Subcutaneous abdominal adipose tissue (tissue), 5 donors: Measurements from ENCODE around the gene MADD.
"Not testable (repeated sequence)": the region's sequence is repeated elsewhere in the genome, so short reads cannot be mapped to it uniquely, and the experiment has no call there.

ENCODE experiments used
- H3K27ac ChIP-seq: one replicate; pipeline ENCODE4 v1.7.0; 2013; ENCODE audit warnings: low read depth, mild to moderate bottlenecking, inconsistent platforms, low read length, moderate library complexity
- H3K27me3 ChIP-seq, 5 donors: one replicate each; pipeline ENCODE4 v1.7.0; 2013; ENCODE audit warnings: low read length in 5 of 5, inconsistent platforms in 1 of 5; ENCODE audit not compliant: control insufficient read depth in 5 of 5, insufficient read depth in 4 of 5
- H3K36me3 ChIP-seq, 5 donors: one replicate each; pipeline ENCODE4 v1.7.0; 2013; ENCODE audit warnings: low read length in 5 of 5; ENCODE audit not compliant: control insufficient read depth in 5 of 5, insufficient read depth in 5 of 5
- H3K4me1 ChIP-seq, 5 donors: one replicate each; pipeline ENCODE4 v1.7.0; 2013; ENCODE audit warnings: low read length in 5 of 5, mild to moderate bottlenecking in 3 of 5, moderate library complexity in 1 of 5; ENCODE audit not compliant: control insufficient read depth in 5 of 5, insufficient read depth in 5 of 5
- H3K4me3 ChIP-seq, 5 donors: one replicate each; pipeline ENCODE4 v1.7.0; 2013; ENCODE audit warnings: low read length in 5 of 5, low read depth in 1 of 5
- H3K9ac ChIP-seq, 5 donors: one replicate each; pipeline ENCODE4 v1.7.0; 2013; ENCODE audit warnings: low read length in 5 of 5, mild to moderate bottlenecking in 4 of 5, moderate library complexity in 3 of 5
- H3K9me3 ChIP-seq, 5 donors: one replicate each; pipeline ENCODE4 v1.7.0; 2013; ENCODE audit warnings: low read length in 5 of 5; ENCODE audit not compliant: control insufficient read depth in 5 of 5
- donor health status: healthy.
- donor health status: healthy.
- donor health status: healthy.
- donor health status: healthy.
- donor health status: healthy.

Gene MADD

DNA sequence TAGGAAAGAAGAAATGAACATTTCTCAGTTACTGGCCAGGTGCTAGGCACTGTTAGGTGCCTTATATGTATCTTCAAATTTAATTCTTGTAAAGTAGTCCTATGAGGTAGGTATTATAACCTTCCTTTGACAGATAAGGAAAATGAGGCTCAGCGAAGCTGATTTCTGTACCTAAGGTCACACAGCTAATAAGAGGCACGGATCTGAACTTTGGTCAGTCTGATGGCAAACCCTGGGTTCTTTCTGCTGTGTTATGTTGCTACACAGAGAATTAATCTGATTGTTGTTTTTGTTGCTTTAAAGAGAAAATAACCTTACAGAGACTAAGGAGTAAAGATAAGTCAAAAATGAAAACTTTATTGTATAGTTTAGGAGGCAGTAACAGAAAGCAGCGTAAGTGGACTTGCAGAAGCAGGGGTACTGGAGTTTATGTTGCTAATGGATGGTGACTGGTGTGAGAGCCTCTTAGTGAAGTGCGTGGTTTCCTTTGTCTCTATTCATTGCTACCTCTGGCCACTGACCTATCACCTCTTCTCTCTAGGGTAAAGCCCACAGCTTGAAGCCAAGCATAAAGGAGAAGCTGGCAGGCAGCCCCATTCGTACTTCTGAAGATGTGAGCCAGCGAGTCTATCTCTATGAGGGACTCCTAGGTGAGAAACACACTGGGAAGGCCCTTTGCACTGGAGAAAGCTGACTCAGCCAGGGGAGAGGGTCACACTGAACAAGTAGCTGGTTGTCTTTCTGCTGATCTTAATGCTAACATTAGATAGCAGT is 38.3 kb downstream of the MADD start:
- Histone ChIP-seq H3K9ac (no peak overlapping the region), H3K36me3 (peaks cover 22 to 99% (median 77%) of the 10 kb centered on the region in 5 donors), H3K4me3 (no peak overlapping the region), H3K9me3 (no peaks in the 10 kb centered on the region), H3K4me1 (peaks cover 5 to 13% (median 12%) of the 10 kb centered on the region in 5 donors), H3K27ac (no peak overlapping the region), H3K27me3 (no peaks in the 10 kb centered on the region)

DNA sequence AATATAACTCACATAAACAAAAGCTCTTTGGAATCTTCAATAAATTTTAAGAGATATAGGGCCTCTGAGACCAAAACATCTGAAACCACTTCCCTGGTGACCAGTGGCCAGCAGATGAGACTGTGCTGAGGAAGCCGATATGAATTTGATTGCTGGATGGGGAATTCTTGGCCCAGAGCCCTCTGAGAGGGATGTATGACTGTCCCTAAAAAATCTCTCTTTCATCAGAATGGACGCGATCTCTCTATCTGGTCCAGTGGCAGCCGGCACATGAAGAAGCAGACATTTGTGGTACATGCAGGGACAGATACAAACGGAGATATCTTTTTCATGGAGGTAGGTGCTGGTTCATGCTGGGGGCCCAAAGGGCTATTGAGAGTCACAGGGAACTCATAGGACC is 45.1 kb downstream of the MADD start:
- no peaks in the 10 kb centered on the region for H3K4me1 ChIP-seq
- H3K27ac ChIP-seq: no peak overlapping the region
- no peak overlapping the region for H3K4me3 ChIP-seq
- peaks cover 20 to 79% (median 48%) of the 10 kb centered on the region in 5 donors for H3K36me3 ChIP-seq
- no peak overlapping the region for H3K9ac ChIP-seq
- H3K27me3 ChIP-seq: no peaks in the 10 kb centered on the region
- no peaks in the 10 kb centered on the region for H3K9me3 ChIP-seq

DNA sequence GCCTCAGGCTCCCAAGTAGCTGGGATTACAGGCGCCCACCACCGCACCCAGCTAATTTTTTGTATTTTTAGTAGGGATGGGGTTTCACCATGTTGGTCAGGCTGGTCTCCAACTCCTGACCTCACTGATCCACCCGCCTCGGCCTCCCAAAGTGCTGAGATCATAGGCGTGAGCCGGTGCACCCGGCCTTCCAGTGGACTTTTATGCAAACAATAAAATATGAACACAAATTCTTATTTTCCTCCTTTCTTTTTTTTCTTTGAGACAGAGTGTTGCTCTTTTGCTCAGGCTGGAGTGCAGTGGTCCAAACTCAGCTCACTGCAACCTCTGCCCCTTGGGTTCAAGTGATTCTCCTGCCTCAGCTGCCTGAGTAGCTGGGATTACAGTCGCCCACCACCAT is 46.6 kb downstream of the MADD start:
- H3K27me3 ChIP-seq, H3K27ac ChIP-seq, H3K9ac ChIP-seq, H3K4me1 ChIP-seq, H3K9me3 ChIP-seq, H3K4me3 ChIP-seq: not testable (repeated sequence)
- peaks cover 18 to 67% (median 40%) of the 10 kb centered on the region in 5 donors for H3K36me3 ChIP-seq

DNA sequence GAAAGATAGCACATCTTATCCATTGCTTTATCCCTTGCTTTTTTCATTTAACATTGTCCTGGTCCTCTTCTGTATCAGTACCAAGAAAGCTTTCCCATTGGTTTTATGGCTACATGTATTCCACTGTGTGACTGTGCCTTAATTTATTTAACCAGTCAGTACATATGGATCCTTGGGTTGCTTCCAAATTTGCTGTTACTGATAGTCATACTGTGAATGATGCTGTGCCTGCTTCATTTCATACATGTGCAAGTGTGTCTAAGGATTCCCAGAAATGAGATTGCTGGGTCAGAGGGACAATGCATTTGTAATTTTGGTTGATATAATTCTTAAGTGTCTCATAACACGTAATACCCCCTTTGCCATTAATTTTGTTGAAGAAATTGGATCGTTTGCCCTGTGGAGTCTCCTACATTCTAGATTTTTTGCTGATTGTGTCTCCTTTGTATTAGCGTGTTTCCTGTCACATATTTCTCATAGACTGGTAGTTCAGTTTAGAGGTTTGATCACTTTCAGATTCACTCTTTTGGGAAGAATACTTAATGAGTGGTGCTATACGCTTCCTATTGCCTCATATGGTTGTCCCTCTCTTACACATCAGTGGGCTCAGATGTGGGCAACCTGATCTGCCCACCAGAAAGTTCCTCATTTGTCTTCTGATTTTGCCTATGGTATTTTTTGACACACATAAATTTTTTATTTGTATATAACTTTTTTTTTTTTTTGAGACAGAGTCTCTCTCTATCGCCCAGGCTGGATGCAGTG is 47.3 kb downstream of the MADD start:
- Histone ChIP-seq H3K9ac (no peak overlapping the region), H3K4me1 (no peaks in the 10 kb centered on the region), H3K36me3 (peaks cover 21 to 67% (median 40%) of the 10 kb centered on the region in 5 donors), H3K27ac (no peak overlapping the region), H3K4me3 (no peak overlapping the region), H3K9me3 (no peaks in the 10 kb centered on the region), H3K27me3 (no peaks in the 10 kb centered on the region)

DNA sequence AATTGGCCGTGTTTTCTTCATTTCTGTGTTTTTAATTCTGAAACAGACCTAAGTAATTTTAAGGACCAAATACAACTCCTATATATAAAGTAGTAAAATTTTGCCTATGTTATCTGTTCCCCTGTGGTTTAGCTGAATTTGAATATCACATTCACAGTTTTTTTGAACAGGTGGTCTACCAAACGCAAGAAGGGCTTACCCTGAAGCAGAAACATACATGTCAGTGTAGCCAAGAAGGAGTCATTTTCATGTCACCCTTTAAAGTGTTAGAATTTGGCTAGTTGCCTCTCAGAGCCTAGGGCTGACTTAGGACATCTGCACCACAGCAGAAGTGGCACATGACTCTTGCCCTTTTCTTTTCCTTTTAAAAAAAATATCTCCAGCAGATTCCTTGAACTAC is 48.2 kb downstream of the MADD start:
- Histone ChIP-seq H3K9ac (no peak overlapping the region), H3K4me3 (no peak overlapping the region), H3K27ac (no peak overlapping the region), H3K4me1 (no peaks in the 10 kb centered on the region), H3K9me3 (no peaks in the 10 kb centered on the region), H3K36me3 (peaks cover 17 to 63% (median 40%) of the 10 kb centered on the region in 5 donors), H3K27me3 (no peaks in the 10 kb centered on the region)

DNA sequence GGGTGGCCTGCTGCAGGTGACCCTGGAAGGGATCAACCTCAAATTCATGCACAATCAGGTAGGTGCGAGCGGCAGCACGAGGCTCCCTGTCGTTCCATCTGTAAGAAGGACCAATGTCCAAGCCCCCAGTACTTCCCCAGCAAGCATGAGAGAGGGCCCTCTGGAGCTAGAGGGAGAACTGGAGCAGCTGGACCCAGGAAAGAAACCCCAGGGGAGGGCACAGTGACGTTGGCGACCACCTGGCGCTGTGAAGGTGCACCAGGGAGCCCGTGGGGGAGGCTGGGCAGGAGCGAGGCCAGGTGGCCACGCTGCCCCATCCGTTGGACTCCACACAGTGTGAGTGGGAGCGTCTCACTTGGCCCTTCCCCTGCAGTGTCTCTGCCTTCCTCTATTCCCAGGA is 54.6 kb downstream of the MADD start:
- Histone ChIP-seq H3K9me3 (no peaks in the 10 kb centered on the region), H3K4me3 (no peak overlapping the region), H3K27me3 (no peaks in the 10 kb centered on the region), H3K36me3 (peaks cover 8 to 48% (median 16%) of the 10 kb centered on the region in 5 donors), H3K27ac (no peak overlapping the region), H3K9ac (no peak overlapping the region), H3K4me1 (peaks cover 0 to 13% (median 10%) of the 10 kb centered on the region in 5 donors)

DNA sequence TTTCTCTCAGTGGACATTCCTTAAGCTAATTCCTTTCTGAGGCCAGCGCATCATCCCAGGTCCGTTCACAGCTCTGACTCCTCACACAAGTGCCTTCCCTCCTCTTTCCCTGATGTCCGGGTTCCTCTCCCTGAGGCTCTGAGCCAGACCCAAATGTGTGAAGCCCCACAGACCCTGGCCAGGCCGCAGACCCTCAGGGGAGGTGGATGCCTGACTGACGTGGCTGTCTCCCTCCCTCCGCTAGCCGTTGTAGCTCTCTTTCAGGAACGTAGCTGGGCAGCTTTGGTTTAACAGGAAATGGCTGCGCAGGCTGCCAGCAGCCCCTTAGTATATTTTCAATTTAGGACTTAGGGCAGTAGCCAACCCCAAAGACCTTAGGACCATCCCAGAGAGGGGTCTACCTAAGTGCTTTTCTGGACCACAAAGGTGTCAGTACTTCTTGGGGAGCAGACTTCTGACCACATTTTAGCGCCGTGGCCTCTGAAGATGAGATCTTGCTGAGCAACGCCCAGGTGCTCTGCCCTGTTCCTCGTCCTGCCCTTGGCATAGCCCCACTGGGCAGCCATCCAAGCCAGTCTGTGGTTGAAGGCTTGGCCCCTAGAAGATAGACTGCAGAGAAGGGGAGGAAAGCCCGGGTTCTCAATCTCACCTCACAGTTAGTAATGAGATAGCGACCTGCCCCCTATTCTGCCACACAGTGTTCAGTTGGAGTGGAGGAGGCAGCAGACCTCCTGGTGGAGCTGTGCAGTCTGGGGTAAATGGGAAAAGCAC is 55.5 kb downstream of the MADD start:
- H3K27ac ChIP-seq: no peak overlapping the region
- no peaks in the 10 kb centered on the region for H3K27me3 ChIP-seq
- H3K36me3 ChIP-seq: peaks cover 8 to 56% (median 22%) of the 10 kb centered on the region in 5 donors
- H3K9me3 ChIP-seq: no peaks in the 10 kb centered on the region
- no peak overlapping the region for H3K9ac ChIP-seq
- H3K4me3 ChIP-seq: no peak overlapping the region
- peaks cover 0 to 21% (median 15%) of the 10 kb centered on the region in 5 donors for H3K4me1 ChIP-seq

DNA sequence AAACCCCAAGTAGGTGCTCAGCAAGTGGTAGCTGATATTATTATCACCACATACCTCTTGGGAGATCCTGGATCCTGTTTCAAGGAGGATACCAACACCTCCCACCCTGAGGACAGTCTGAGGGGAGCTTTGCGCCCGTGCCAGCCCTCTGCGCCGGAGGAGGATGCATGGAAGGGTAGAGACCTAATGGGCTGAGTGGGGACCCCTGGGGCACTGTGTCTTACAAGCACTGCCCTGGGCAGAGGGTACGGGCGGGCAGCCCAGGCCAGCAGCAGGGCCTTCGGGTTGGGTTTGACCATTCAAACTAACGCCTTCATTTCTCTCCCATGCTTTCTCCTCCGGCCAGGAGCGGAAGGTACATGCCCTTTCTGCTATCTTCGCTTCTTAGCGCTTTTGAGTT is 56.3 kb downstream of the MADD start:
- Histone ChIP-seq H3K9me3 (no peaks in the 10 kb centered on the region), H3K27me3 (no peaks in the 10 kb centered on the region), H3K9ac (no peak overlapping the region), H3K36me3 (peaks cover 5 to 57% (median 24%) of the 10 kb centered on the region in 5 donors), H3K4me3 (no peak overlapping the region), H3K27ac (no peak overlapping the region), H3K4me1 (peaks cover 0 to 27% (median 15%) of the 10 kb centered on the region in 5 donors)

DNA sequence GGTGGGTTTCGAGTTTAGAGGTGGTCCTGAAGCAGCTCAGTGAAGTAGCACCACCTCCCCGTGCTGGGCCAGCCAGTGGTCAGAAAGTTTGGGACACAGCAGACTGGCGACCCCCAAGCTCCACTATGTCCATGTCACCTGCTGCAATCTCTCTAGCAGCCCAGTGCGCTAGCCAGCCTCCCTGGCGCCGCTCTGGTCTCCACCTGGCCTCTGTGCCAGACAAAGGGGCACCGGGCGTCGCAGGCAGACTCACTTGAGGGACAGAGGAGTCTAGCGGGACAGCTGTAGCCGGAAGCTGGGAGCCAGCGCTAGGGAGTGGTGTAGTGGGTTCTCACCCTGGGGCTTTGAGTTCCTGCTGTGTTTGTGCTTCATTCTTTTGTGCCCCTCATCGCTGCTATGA is 57.1 kb downstream of the MADD start:
- Histone ChIP-seq H3K4me3 (no peak overlapping the region), H3K9ac (no peak overlapping the region), H3K27me3 (no peaks in the 10 kb centered on the region), H3K4me1 (peaks cover 0 to 35% (median 15%) of the 10 kb centered on the region in 5 donors), H3K9me3 (no peaks in the 10 kb centered on the region), H3K36me3 (peaks cover 0 to 54% (median 17%) of the 10 kb centered on the region in 5 donors), H3K27ac (no peak overlapping the region)
